HG03025 (cell line): ENCODE data around the gene DOK6.
"Not testable (repeated sequence)": the region's sequence is repeated elsewhere in the genome, so short reads cannot be mapped to it uniquely, and the experiment has no call there.

Experiments used
- ATAC-seq: cut with Tn5 transposase; IDR thresholded peaks from one replicate; pipeline ENCODE4 v1.9.1; 2021; ENCODE audit warnings: mild to moderate bottlenecking, moderate library complexity; ENCODE audit not compliant: unreplicated experiment, low FRiP score

DOK6 gene

GRCh38 chr18:69400253-69400975 lies at the start of gene DOK6:
Gene DOK6, plus strand, starts transcription at chr18:69400888.
- ATAC-seq = no peak

DNA sequence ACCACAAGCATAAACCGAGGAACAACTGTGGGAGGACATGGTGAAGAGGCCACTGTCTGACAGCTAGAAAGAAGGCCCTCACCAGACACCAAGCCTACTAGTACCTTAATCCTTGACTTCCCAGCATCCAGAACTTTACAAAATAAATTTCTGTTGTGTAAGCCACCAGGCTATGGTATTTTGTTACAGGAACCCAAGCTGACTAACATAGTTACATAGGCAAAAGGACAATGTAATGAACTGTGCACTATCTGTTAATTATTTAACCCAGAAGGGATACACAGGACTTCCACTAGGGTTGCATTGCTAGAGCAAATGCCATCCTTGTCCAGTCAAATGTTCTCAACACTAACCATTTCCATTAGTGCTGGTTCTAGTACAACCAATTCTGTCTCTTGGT lies 47.7 kb upstream of the DOK6 start:
- ATAC-seq = no peak

DNA sequence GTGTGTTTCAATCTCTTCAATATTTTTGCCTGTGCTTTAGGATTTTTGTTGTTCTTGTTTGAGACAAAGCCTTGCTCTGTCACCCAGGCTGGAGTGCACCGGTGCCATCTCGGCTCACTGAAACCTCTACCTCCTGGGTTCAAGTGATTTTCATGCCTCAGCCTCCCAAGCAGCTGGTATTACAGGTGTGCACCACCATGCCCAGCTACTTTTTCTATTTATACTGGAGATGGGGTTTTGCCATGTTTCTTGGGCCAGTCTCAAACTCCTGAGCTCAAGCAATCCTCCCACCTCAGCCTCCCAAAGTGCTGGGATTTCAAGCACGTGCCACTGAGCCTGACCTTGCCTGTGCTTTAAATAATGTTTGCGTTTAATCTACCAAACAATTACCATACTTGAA lies 43.1 kb upstream of the DOK6 start:
- ATAC-seq = no peak

DNA sequence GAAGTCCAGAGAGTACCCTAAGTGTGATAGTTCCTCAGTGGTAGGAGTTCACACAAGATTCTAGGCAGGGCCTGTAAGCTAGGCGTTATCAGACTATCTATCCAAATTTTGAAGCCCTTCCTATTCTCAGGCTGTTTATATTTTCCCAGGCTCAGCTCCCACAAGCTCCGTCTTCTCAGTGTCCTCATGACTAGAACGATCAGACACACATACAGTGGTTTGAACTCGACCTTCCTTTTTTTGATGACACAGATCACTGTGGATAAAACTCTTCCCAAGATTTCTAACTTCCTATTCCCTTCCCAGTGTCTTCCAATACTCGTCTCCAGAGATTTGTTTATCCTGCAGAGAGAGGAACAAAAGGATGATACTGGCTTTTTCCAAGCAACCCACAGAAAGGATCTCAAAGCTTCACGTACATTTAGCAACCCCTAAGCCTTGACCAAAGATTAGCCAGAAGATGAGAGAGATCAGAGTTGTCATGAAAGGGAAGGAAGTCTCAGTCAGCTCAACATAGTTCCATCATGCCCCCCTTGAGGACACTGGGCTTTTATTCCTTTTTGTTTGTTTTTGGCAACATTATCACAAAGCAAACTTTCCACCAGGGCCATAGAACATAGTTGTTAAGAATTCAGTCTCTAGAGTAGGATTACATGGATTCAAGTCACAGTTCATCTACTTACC lies 42.3 kb upstream of the DOK6 start:
- no peak for ATAC-seq

DNA sequence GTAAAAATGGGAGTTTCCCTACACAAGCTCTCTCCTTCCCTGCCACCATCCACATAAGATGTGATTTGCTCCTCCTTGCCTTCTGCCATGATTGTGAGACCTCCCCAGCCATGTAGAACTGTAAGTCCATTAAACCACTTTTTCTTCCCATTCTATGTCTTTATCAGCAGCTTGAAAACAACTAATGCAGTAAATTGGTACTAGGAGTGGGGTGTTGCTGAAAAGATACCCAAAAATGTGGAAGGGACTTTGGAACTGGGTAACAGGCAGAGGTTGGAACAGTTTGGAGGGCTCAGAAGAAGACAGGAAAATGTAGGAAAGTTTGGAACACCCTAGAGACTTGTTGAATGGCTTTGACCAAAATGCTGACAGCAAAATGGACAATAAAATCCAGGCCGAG lies 40.9 kb upstream of the DOK6 start:
- ATAC-seq = not testable (repeated sequence)

DNA sequence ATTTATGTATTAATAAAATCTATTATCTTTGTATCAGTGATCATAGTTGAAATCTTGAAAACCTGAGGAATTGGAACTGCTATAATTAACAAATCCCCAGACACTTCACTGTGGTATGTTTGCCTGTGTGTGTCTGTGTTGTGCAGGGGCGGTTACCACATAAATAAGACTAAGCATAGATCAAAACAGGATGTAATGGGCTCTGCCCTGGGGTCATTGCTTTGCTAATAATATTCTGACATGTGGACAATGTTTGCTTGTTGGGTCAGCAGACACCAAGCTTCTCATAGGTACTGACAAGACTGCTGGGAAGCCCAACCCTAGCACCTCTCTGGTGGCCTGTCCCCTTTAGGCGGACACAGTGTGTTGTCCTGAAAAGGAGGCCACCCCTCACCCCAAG lies 35.8 kb upstream of the DOK6 start:
- ATAC-seq = no peak

- ATAC-seq = no peak
Measured at GRCh38 chr18:69365658-69366057, 35.0 kb upstream of the DOK6 start.

GRCh38 chr18:69367104-69367503 lies 33.6 kb upstream of the DOK6 start:
- ATAC-seq = no peak

DNA sequence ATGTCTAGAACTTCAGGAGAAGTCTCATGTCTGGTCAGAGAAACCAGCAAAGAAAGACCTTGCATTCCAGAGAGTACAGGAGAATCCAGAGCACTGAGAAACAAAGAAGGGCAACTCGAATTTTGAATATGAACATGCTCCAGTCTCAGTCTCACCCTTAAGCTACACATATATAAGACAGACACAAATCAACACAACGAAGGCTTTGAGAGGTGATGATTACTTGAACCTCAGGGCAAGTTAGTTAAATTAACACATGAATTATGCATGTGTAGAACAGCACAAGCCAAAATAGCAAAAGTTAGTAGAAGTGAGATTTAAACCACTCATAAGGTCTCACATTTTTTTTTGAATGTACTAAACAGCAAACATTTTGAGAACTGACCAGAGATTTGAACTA lies 29.0 kb upstream of the DOK6 start:
- ATAC-seq = no peak

- ATAC-seq = no peak
Measured at GRCh38 chr18:69380324-69380723, 20.4 kb upstream of the DOK6 start.

GRCh38 chr18:69383186-69383585 lies 17.5 kb upstream of the DOK6 start:
- ATAC-seq = no peak

DNA sequence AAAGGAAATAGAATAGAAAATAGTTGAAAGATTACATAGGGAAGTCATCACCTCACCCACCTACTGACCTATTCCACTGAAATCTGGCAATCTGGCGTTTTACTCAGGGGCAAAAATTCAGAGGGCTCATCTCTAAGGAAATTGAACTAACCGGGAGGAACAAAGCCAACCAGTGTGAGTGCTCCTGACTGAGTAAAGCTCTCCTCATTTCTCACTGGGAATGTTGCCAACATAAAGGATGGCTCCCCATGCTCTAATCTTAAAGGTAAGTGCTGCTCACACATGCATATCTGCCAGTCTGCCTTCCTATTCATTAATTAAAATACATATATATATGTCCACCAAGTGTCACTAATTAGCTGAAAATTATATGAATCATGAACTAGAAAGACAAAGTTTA lies 13.5 kb upstream of the DOK6 start:
- ATAC-seq = no peak

DNA sequence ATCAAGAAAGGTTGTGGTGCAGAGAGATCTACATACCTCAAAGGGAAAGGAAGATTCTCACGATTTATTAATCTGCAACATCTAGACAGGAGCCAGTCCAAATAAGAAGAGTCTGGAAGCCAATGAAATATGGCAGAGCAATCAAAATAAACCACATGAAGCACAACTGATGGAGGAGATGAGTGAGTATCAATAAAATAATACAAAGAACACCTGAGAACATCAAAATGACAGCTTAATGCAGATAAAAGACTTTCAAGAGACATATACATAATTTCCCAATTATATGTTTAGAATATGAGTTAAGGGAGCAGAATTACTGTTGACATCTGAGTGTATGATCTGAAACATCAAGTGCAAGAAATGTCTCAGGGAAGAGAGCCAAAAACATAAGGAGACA lies 12.5 kb upstream of the DOK6 start:
- ATAC-seq = no peak

DNA sequence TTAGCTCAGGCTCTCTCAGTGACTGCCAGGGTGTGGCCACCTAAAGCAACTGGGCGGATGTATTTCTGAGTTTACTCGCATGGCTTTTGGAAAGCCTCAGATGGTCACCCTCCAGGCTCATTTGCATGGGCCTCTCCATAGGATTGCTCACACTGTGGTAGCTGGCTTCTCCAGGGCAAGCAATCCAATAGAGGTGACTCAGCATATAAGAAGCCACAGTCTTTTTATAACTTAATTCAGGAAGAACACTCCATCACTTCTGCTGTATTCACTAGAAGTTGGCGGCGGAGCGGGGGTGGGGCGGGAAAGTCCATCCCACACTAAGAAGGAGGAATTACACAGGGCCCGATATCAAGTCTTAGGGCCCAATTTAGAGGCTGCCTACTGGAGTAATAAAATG lies 3.6 kb upstream of the DOK6 start:
- ATAC-seq = no peak

DNA sequence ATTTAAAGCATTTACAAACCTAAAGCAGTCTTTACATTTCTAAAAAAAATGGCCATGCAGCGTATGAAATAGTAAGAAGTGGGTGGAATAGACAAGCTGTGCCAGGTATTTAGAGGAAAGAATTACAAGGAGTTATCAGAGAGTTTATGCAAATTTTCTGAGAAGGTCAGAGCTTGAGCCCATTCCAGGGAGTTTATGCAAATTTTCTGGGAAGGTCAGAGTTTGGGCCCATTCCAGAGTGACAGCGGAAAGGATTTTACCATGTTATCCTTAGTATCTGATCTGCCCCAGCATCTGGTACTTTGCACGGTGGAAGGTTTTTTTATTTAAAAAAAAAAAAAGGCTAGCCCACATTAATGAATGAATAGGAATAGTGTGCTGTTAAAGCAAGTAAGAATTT lies 1.4 kb upstream of the DOK6 start:
- ATAC-seq = no peak

GRCh38 chr18:69400976-69401225 lies 213 bp downstream of the DOK6 start:
- no peak for ATAC-seq

DNA sequence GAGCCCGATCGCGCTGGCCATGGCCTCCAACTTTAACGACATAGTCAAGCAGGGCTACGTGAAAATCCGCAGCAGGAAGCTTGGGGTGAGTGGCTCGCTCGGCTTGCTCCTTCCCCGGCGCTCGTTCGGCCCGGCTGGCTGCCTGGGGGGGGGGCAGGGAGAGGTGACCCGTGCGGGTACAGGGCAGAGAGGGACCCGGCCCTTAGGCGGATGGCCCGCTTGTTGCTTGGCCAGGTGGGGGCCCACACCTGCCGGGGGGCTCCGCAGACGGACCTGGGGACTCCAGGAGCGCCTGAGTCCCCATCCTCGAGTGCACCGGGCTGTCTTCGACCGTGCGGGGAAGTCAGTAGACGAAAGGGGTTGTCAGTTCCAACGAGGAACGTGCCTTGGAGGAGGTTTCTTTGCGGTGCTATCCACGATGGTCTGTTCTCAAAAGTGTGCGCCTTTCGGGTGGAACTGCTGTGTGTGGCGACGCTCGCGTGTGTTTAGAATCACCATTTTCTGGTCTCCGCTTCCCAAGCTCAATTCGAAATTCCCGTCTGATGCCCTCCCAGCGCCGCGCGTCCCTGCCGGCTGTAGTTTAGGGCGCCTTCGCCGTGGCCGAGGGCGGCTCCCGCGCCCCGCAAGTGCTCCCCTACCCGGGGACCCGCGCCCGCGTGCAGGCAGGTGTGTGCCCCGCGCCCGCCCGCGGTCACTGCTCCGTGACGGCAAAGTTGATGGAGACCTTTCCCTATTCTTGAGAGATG lies 711 bp downstream of the DOK6 start:
- no peak for ATAC-seq

GRCh38 chr18:69401972-69402532 lies 1.4 kb downstream of the DOK6 start:
- ATAC-seq = no peak

DNA sequence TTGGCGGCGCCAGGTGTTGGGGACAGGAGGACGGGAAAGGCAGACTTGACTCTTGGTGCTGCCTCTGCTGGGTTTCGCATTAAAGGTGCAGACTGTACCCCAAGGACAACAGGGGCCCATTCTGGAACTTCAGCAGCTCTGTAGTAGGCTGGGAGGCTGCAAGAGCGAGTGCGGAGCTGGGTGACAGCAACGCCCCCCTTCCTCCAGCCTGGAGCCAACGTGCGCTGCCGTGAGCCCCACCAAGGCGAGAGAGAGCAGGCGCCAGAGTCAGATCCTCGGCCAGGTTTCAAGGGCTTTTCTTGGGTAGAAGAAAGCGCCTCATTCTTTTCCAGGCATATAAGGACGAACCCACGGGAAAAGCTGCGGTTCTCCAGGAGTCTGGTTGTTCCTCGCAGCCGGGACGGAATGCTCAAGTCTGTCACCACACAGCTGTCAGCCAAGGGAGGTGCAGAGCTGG lies 1.9 kb downstream of the DOK6 start:
- no peak for ATAC-seq

- ATAC-seq = no peak
Measured at GRCh38 chr18:69408522-69408921, 7.8 kb downstream of the DOK6 start.

DNA sequence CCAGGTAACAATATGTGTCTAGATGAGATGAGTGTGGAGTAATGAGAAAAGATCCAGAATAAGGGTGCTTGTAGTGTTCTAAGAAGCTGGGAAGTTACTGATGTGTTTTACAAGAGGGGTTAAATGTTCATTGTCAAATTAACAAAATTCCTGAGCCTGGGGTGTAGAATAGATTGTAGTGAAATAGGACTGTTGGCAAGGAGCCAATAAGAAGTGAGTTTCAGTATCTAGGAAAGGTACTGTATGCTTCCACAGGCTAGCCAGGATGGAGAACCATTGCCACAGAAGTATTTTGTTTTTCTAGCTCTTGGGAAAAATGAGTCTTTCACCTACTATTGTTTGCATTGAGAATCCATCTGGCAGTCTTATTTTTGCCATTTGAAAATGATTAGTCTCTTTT lies 10.5 kb downstream of the DOK6 start:
- ATAC-seq = no peak

DNA sequence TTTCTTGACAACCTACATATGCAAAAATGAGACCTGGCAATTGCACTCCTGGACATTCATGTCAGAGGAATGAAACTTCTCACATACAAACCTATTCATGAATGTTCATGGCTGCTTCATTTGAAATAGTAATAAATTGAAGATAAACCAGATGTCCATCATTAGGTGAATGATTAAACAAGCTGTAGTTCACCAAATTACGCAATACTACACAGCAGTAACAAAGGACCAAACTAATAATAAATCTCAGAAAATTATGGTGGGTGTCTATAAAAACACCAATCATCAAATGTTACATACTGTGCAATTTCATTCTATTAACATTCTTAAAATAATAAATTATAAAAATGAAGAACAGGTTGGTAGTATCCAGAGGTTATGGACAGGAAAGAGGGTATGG lies 13.5 kb downstream of the DOK6 start:
- ATAC-seq = no peak
